ENCODE measurements around the gene HOTAIR. TPM values are rescaled to one million over a fixed set of nuclear protein-coding genes. Genes with fewer than 3 reads are reported as not detected.

HOTAIR gene
- total RNA-seq, 1 experiment from 2014 or later, result not detected

- no peak for TF ChIP-seq JUN (CRISPR knock-in tag; IDR thresholded peaks at IDR 0.05)
- no peak for TF ChIP-seq FOXP1 (CRISPR knock-in tag; IDR thresholded peaks at IDR 0.05; ENCODE audit: borderline replicate concordance)
- TF ChIP-seq USF1 (CRISPR knock-in tag; IDR thresholded peaks at IDR 0.05), result no peak
- TF ChIP-seq ZNF425 (CRISPR knock-in tag; conservative IDR thresholded peaks at IDR 0.05), result no peak
- TF ChIP-seq SOX15 (CRISPR knock-in tag; IDR thresholded peaks at IDR 0.05), result no peak
- TF ChIP-seq ARID4B (CRISPR knock-in tag; IDR thresholded peaks at IDR 0.05; ENCODE audit: borderline replicate concordance), result no peak
- no peak for TF ChIP-seq ETV6 (CRISPR knock-in tag; IDR thresholded peaks at IDR 0.05)
- TF ChIP-seq FOXP4 (CRISPR knock-in tag; IDR thresholded peaks at IDR 0.05), result no peak
- no peak for TF ChIP-seq ATF2 (CRISPR knock-in tag; IDR thresholded peaks at IDR 0.05; ENCODE audit: borderline replicate concordance, low read depth)
- TF ChIP-seq ZNF263 (CRISPR knock-in tag; IDR thresholded peaks at IDR 0.05; ENCODE audit: low read depth), result no peak
Observed at GRCh38 chr12:53994009-53994263, 19.2 kb upstream of the HOTAIR start (continued).

- DNase-seq (ENCODE audit: low spot score) (no peak), ATAC-seq (no peak)
- CTCF ChIA-PET, result interaction anchor here (0.7 to 3.2 kb wide), 5 partner anchors 12 to 221 kb away, joined by 3 to 12 read pairs (median 4); no protein-coding TSS in a partner anchor
- POLR2A ChIA-PET, result interaction anchor here (0.9 kb wide), 1 partner anchor 24 kb away, joined by 3 read pairs; no protein-coding TSS in a partner anchor
- Mint-ChIP-seq H3K36me3 (no peaks in the 10 kb centered on the region), H3K9me3 (no peaks in the 10 kb centered on the region), H3K27ac (no peak overlapping the region), H3K4me3 (no peak overlapping the region), H3K4me1 (peaks cover 44% of the 10 kb centered on the region), H3K27me3 (ENCODE audit: low read depth) (peaks cover 100% of the 10 kb centered on the region)
- TF ChIP-seq PREB (CRISPR knock-in tag; IDR thresholded peaks at IDR 0.05; ENCODE audit: borderline replicate concordance) (no peak), ZNF219 (CRISPR knock-in tag; IDR thresholded peaks at IDR 0.05; ENCODE audit: borderline replicate concordance) (no peak), USF2 (CRISPR knock-in tag; IDR thresholded peaks at IDR 0.05) (no peak), ZMAT4 (CRISPR knock-in tag; IDR thresholded peaks at IDR 0.05) (no peak), SP1 (CRISPR knock-in tag; conservative IDR thresholded peaks at IDR 0.05) (no peak), GTF2I (CRISPR knock-in tag; conservative IDR thresholded peaks at IDR 0.05) (no peak), JAZF1 (CRISPR knock-in tag; IDR thresholded peaks at IDR 0.05) (no peak), FOXK1 (CRISPR knock-in tag; IDR thresholded peaks at IDR 0.05) (no peak), ZBTB21 (CRISPR knock-in tag; IDR thresholded peaks at IDR 0.05; ENCODE audit: borderline replicate concordance) (no peak), GRHL2 (CRISPR knock-in tag; IDR thresholded peaks at IDR 0.05; ENCODE audit: insufficient replicate concordance, severe bottlenecking) (no peak), PRRX2 (CRISPR knock-in tag; IDR thresholded peaks at IDR 0.05) (no peak), CBFB (CRISPR knock-in tag; IDR thresholded peaks at IDR 0.05; ENCODE audit: low read depth) (no peak)
Observed at GRCh38 chr12:53993162-53994008, 18.6 kb upstream of the HOTAIR start.

Data from WTC11 (cell line).